K562 (cell line): ENCODE results near the gene SPEG. TPM values are rescaled to one million over a fixed set of nuclear protein-coding genes. Genes with fewer than 3 reads are reported as not detected.
A peak's percentile ranks its signal among the peaks of the same experiment; 100 is the strongest.

Experiments used
- CHD1 ChIP-seq: fragments of 200-600 bp; sonication (generic); IDR thresholded peaks from one replicate; pipeline ENCODE4 v1.6.1; 2012; ENCODE audit warnings: mild to moderate bottlenecking, moderate library complexity, low read length, inconsistent platforms
- FOXK2 ChIP-seq, 2 experiments: fragments of 450-650 bp; IDR thresholded peaks in 1 of 2; conservative IDR thresholded peaks in 1 of 2; 2 replicates each; pipeline ENCODE4 v1.6.1; 2016; ENCODE audit warnings: low read depth in 2 of 2, mild to moderate bottlenecking in 1 of 2
- HCFC1 ChIP-seq: IDR thresholded peaks from 2 replicates; pipeline ENCODE4 v1.6.1; 2012; ENCODE audit warnings: low read depth, low read length, improper control_type of control experiment
- HEY1 ChIP-seq: fragments of 250-450 bp; sonication (Bioruptor Pico); IDR thresholded peaks from 2 replicates; pipeline ENCODE4 v1.5.0; 2020; ENCODE audit warnings: mild to moderate bottlenecking, moderate library complexity, borderline replicate concordance
- HNRNPL ChIP-seq: fragments of 200-400 bp; formaldehyde crosslinking; IDR thresholded peaks from 2 replicates; pipeline ENCODE4 v1.6.1; 2017; ENCODE audit warnings: low read depth, mild to moderate bottlenecking, low read length
- KAT8 ChIP-seq: fragments of 450-650 bp; IDR thresholded peaks from 2 replicates; pipeline ENCODE4 v1.6.1; 2016; ENCODE audit warnings: low read depth, mild to moderate bottlenecking
- KHSRP ChIP-seq: fragments of 450-650 bp; IDR thresholded peaks from 2 replicates; pipeline ENCODE4 v1.6.1; 2017
- LARP7 ChIP-seq: fragments of 450-650 bp; IDR thresholded peaks from 2 replicates; pipeline ENCODE4 v1.6.1; 2016
- NONO ChIP-seq, 2 experiments: fragments of 200-400 bp in 1 of 2; fragments of 450-650 bp in 1 of 2; formaldehyde crosslinking in 1 of 2; IDR thresholded peaks; 2 replicates each; pipeline ENCODE4 v1.6.1; 2017; ENCODE audit warnings: low read depth in 2 of 2, mild to moderate bottlenecking in 2 of 2, moderate library complexity in 2 of 2, low read length in 1 of 2
- RBM34 ChIP-seq: fragments of 200-400 bp; formaldehyde crosslinking; IDR thresholded peaks from 2 replicates; pipeline ENCODE4 v1.6.1; 2018; ENCODE audit warnings: low read length, borderline replicate concordance; ENCODE audit not compliant: insufficient read depth
- XRCC4 ChIP-seq: IDR thresholded peaks from one replicate; pipeline ENCODE4 v1.6.1; 2011; ENCODE audit not compliant: insufficient read depth, insufficient read length; ENCODE audit errors: extremely low read depth
- ZC3H8 ChIP-seq: fragments of 450-650 bp; IDR thresholded peaks from 2 replicates; pipeline ENCODE4 v1.6.1; 2017
- ZFX ChIP-seq: sonication (generic); formaldehyde crosslinking; IDR thresholded peaks from 2 replicates; pipeline ENCODE4 v1.8.0; 2022; ENCODE audit warnings: mild to moderate bottlenecking, missing genetic modification reagents, moderate library complexity
- ZNF224 ChIP-seq: sonication (generic); formaldehyde crosslinking; IDR thresholded peaks from 2 replicates; pipeline ENCODE4 v1.8.0; 2022; ENCODE audit warnings: mild to moderate bottlenecking, missing genetic modification reagents
- ZNF24 ChIP-seq: fragments of 450-650 bp; IDR thresholded peaks from 2 replicates; pipeline ENCODE4 v1.6.1; 2016
- ZNF785 ChIP-seq: fragments of 250-450 bp; sonication (Bioruptor Pico); IDR thresholded peaks from 2 replicates; pipeline ENCODE4 v1.4.0; 2020; ENCODE audit warnings: mild to moderate bottlenecking
- polyA plus RNA-seq, 8 experiments: library from polyadenylated mRNA; depleted of rRNA in 4 of 8; stranded (reverse) in 5 of 8; unstranded in 3 of 8; fragments of >200 nt; fragmentation: Nextera tagmentation in 2 of 8; fragmentation: Illumina TruSeq in 1 of 8; extraction: Ambion mirVana in 2 of 8; extraction: Trizol in 1 of 8; gene quantifications; 2 replicates each; pipeline versions ENCODE4 v1.2.1 to v1.2.3, GENCODE V29; 2011 to 2014; ENCODE audit warnings: inconsistent platforms in 1 of 8, missing spikeins in 1 of 8
- total RNA-seq, 7 experiments: library from RNA; depleted of rRNA in 6 of 7; stranded (reverse); fragments of >200 nt in 6 of 7; fragmentation: Illumina TruSeq in 2 of 7; extraction: Trizol in 2 of 7; gene quantifications; 2 replicates each; pipeline versions ENCODE4 v1.2.1 to v1.2.3, GENCODE V29; 2011 to 2021; ENCODE audit warnings: low replicate concordance in 1 of 7
- TF ChIP-seq, protein P1 (sequence below): fragments of 250-450 bp; sonication (Bioruptor Pico); IDR thresholded peaks from 2 replicates; pipeline ENCODE4 v1.9.0; 2021; ENCODE audit warnings: mild to moderate bottlenecking, inconsistent platforms
- TF ChIP-seq, protein P2 (sequence below), 2 experiments: IDR thresholded peaks; 2 replicates each; pipeline ENCODE4 v1.6.1; 2011; ENCODE audit warnings: borderline replicate concordance in 1 of 2, control low read depth in 1 of 2, low read depth in 1 of 2, low read length in 1 of 2, mild to moderate bottlenecking in 1 of 2, mixed read lengths in 1 of 2, moderate library complexity in 1 of 2; ENCODE audit not compliant: insufficient read depth in 1 of 2, insufficient read length in 1 of 2, poor library complexity in 1 of 2, severe bottlenecking in 1 of 2; ENCODE audit errors: extremely low read depth in 1 of 2
- TF ChIP-seq, protein P3 (sequence below), 2 experiments: fragments of 250-450 bp in 1 of 2; fragments of 450-650 bp in 1 of 2; sonication (Bioruptor Pico) in 1 of 2; IDR thresholded peaks; 2 replicates each; pipeline versions ENCODE4 v1.6.1 to v1.8.0; 2016 to 2021; ENCODE audit warnings: mild to moderate bottlenecking in 2 of 2, moderate library complexity in 2 of 2, missing compliant biosample characterization in 1 of 2, missing genetic modification characterization in 1 of 2

SPEG gene
- total and polyA plus RNA-seq, 9 of the 15 experiments (the other 6 are each of a cell fraction or from before 2014, with no cell fraction given) = 0.49 to 8.7 (median 3.0) TPM

DNA sequence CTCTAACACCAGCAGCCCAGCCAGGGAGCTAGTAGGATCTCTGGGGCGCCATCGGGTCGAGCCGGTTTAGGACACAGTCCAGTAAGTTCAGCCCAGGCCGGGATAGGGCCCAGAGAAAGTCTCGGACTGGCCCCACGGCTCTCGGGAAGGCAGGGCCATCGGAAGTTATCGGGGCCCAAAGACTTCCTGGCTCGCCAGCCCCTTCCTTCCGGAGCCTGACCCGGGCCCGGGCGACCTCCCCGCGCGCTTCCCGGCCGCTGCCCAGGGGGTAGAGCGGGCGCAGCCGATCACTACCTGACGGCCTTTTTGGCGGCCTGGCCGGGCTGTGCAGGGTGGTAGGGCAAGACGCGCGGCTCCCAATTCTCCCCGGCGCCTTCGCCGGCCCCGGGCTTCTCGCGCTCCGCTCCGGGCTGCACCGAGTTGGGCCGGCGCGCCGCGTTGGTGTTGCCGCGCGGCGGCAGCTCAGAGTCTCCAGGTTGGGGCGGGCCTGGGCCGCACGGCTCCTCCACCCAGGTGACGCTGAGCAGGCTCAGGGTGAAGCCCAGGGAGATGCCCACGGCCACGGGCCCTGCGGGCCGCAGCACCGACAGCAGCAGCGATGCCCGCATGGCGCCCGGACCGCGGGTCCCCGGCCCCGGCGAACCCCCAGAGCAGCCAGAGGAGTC, 108.4 kb downstream of the SPEG start (continued):
- TF ChIP-seq RBM34 (0 out of 2 replicates have a peak, but pooled peaks have one; percentile 50), ZNF24 (no peak), ZC3H8 (no peak), HCFC1 (peak; percentile 22; the same call in 1 of the 2 replicates), KHSRP (no peak), HNRNPL (peak; percentile 40), LARP7 (no peak), FOXK2 (conservative IDR thresholded peaks at IDR 0.05 in 1 of 2, IDR thresholded peaks at IDR 0.05 in 1 of 2; ENCODE audit: low read depth in 2 of 2) (no peak), XRCC4 (no peak), KAT8 (no peak), ZNF224 (CRISPR knock-in tag) (no peak), NONO (IDR thresholded peaks at IDR 0.05; ENCODE audit: low read depth in 2 of 2, low read length in 1 of 2) (0 out of 4 replicates have a peak, but pooled peaks of 1 of the 2 experiments have one; percentile 27), HEY1 (CRISPR knock-in tag) (no peak), ZFX (peak; percentile 74), CHD1 (peak; percentile 72), ZNF785 (no peak)
- TF ChIP-seq, protein P1, sequence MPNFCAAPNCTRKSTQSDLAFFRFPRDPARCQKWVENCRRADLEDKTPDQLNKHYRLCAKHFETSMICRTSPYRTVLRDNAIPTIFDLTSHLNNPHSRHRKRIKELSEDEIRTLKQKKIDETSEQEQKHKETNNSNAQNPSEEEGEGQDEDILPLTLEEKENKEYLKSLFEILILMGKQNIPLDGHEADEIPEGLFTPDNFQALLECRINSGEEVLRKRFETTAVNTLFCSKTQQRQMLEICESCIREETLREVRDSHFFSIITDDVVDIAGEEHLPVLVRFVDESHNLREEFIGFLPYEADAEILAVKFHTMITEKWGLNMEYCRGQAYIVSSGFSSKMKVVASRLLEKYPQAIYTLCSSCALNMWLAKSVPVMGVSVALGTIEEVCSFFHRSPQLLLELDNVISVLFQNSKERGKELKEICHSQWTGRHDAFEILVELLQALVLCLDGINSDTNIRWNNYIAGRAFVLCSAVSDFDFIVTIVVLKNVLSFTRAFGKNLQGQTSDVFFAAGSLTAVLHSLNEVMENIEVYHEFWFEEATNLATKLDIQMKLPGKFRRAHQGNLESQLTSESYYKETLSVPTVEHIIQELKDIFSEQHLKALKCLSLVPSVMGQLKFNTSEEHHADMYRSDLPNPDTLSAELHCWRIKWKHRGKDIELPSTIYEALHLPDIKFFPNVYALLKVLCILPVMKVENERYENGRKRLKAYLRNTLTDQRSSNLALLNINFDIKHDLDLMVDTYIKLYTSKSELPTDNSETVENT (CRISPR knock-in tag) = 0 out of 2 replicates have a peak, but pooled peaks have one; percentile 1
- TF ChIP-seq, protein P2, sequence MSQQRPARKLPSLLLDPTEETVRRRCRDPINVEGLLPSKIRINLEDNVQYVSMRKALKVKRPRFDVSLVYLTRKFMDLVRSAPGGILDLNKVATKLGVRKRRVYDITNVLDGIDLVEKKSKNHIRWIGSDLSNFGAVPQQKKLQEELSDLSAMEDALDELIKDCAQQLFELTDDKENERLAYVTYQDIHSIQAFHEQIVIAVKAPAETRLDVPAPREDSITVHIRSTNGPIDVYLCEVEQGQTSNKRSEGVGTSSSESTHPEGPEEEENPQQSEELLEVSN (IDR thresholded peaks at IDR 0.05; ENCODE audit: borderline replicate concordance in 1 of 2, extremely low read depth in 1 of 2, insufficient read depth in 1 of 2, insufficient read length in 1 of 2, low read depth in 1 of 2, low read length in 1 of 2, poor library complexity in 1 of 2, severe bottlenecking in 1 of 2) = peak in 1 of 2 experiments; percentile 53
- TF ChIP-seq, protein P3, sequence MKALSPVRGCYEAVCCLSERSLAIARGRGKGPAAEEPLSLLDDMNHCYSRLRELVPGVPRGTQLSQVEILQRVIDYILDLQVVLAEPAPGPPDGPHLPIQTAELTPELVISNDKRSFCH (CRISPR knock-in tag; IDR thresholded peaks at IDR 0.05) = no peak
- TF ChIP-seq, protein P3 (tag; IDR thresholded peaks at IDR 0.05) = no peak
